Stomach (tissue), 4 donors: ENCODE measurements around the gene TEAD4.

ENCODE experiments used
- POLR2A ChIP-seq, 4 donors: fragments of 450-650 bp; IDR thresholded peaks; one replicate each; pipeline ENCODE4 v1.6.1; 2016; ENCODE audit warnings: antibody characterized with exemption in 4 of 4, control low read depth in 2 of 4, mild to moderate bottlenecking in 1 of 4, moderate library complexity in 1 of 4
- TF ChIP-seq, protein P1 (sequence below), 7 experiments: fragments of 450-650 bp in 4 of 7; fragments of 200-600 bp in 3 of 7; sonication (generic) in 3 of 7; IDR thresholded peaks; one replicate each; pipeline ENCODE4 v1.5.1; 2016 to 2019; ENCODE audit warnings: antibody characterized with exemption in 7 of 7, control low read depth in 2 of 7, mild to moderate bottlenecking in 1 of 7

DNA sequence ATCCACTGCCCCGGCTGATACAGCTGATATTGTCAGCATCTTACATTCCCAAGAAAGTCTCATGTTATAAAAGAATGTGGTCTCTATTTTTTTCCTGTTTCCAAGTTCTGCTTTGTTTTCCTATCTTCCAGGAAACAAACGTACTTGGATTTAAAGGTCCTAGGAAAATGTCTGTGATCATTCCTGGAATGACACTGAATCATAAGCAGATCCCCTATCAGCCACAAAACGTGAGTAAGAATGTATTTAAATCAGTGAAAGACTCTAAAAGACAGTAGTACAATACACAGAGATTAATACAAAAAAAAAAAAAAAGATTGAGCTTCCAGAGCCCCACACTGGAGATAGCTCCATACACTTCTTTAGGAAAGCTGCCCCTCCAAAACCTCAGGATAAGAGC lies 21.7 kb upstream of the TEAD4 start:
- TF ChIP-seq, protein P1, sequence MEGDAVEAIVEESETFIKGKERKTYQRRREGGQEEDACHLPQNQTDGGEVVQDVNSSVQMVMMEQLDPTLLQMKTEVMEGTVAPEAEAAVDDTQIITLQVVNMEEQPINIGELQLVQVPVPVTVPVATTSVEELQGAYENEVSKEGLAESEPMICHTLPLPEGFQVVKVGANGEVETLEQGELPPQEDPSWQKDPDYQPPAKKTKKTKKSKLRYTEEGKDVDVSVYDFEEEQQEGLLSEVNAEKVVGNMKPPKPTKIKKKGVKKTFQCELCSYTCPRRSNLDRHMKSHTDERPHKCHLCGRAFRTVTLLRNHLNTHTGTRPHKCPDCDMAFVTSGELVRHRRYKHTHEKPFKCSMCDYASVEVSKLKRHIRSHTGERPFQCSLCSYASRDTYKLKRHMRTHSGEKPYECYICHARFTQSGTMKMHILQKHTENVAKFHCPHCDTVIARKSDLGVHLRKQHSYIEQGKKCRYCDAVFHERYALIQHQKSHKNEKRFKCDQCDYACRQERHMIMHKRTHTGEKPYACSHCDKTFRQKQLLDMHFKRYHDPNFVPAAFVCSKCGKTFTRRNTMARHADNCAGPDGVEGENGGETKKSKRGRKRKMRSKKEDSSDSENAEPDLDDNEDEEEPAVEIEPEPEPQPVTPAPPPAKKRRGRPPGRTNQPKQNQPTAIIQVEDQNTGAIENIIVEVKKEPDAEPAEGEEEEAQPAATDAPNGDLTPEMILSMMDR (IDR thresholded peaks at IDR 0.05), result no peak
- no peak for TF ChIP-seq POLR2A (IDR thresholded peaks at IDR 0.05)
